NT2/D1 (cell line): ENCODE measurements around the gene IL24.

Experiments used
- DNase-seq: peaks from one replicate; pipeline ENCODE4 v3.0.0-alpha.2; 2011; ENCODE audit warnings: low read depth, low spot score
- H3K27me3 ChIP-seq: 2 replicates; pipeline ENCODE4 v1.6.0; 2011; ENCODE audit warnings: mild to moderate bottlenecking; ENCODE audit not compliant: insufficient read length, insufficient read depth
- H3K36me3 ChIP-seq: 2 replicates; pipeline ENCODE4 v1.6.1; 2011; ENCODE audit warnings: mild to moderate bottlenecking, low read length, mixed read lengths; ENCODE audit not compliant: insufficient read depth, insufficient read length
- H3K4me1 ChIP-seq: 2 replicates; pipeline ENCODE4 v1.5.1; 2011; ENCODE audit not compliant: insufficient read depth, insufficient read length
- H3K4me3 ChIP-seq: 2 replicates; pipeline ENCODE4 v1.5.1; 2011; ENCODE audit warnings: low read depth; ENCODE audit not compliant: insufficient read length
- H3K9ac ChIP-seq: 2 replicates; pipeline ENCODE4 v1.6.0; 2011; ENCODE audit warnings: low read depth; ENCODE audit not compliant: insufficient read length
- H3K9me3 ChIP-seq: 2 replicates; pipeline ENCODE4 v1.5.1; 2011; ENCODE audit warnings: mild to moderate bottlenecking, low read length; ENCODE audit not compliant: insufficient read depth
- SUZ12 ChIP-seq: IDR thresholded peaks from 2 replicates; pipeline ENCODE4 v1.6.1; 2011; ENCODE audit not compliant: insufficient read length, insufficient read depth; ENCODE audit errors: extremely low read depth
- YY1 ChIP-seq: IDR thresholded peaks from 2 replicates; pipeline ENCODE4 v1.6.1; 2011; ENCODE audit not compliant: insufficient read length, insufficient read depth
- ZNF274 ChIP-seq: IDR thresholded peaks from 2 replicates; pipeline ENCODE4 v1.6.1; 2011; ENCODE audit warnings: mild to moderate bottlenecking, low read depth, low read length

Gene IL24

DNA sequence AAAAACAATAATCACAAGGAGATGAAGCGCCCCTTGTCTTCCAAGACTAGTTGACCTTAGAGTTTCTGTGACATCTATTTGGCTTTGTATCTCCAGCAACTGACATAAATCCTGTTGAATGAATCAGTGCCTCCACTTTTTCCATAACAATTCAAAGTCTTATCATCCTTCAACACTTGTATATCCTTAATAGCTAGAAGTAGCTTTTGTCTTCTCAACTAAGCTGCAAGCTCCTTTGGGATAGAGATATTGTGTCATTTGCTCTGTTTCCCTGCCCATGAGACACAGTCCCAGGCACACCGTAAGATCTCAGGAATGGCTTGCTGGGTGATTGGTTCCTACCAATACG, 43.3 kb downstream of the IL24 start:
- H3K9ac ChIP-seq, result no peak overlapping the region
- no peak for TF ChIP-seq YY1
- DNase-seq, result no peak
- peaks cover 3% of the 10 kb centered on the region for H3K27me3 ChIP-seq
- no peaks in the 10 kb centered on the region for H3K9me3 ChIP-seq
- no peaks in the 10 kb centered on the region for H3K36me3 ChIP-seq
- no peak overlapping the region for H3K4me3 ChIP-seq
- H3K4me1 ChIP-seq, result no peaks in the 10 kb centered on the region

DNA sequence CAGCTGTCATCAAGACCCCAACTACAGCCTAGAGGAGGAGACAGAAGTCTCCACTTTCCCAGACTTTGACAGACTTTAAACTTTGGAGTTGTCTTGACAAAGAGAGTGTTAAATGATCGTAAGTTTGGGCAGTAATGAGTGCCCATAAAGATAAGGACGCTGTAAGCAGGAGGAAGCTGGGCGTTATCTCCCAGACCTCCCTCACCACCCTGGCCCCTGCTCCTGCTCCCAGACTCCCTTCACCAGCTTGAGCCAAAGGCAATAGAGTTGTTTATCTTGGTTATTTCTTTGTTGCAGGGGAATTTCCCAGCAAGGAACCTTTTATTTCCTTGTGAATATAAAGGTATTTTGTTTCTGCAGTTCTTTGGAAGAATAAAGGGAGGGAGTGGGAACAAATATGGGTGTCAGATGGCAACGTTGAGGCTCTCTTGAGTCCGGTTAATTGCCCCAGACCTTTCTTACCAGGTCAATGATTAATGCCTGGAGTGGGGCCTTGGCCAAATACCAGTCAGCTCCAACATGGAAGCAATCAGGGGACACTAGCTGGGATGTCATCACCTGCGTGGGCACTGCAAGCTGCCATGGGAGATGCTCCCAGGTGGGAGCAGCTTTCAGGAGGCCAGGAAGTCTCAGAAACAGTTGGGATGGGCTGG, 44.6 kb downstream of the IL24 start:
- H3K9ac ChIP-seq, result no peak overlapping the region
- no peak for TF ChIP-seq YY1
- no peaks in the 10 kb centered on the region for H3K9me3 ChIP-seq
- peaks cover 3% of the 10 kb centered on the region for H3K27me3 ChIP-seq
- no peak overlapping the region for H3K4me3 ChIP-seq
- H3K4me1 ChIP-seq, result no peaks in the 10 kb centered on the region
- no peak for DNase-seq
- no peaks in the 10 kb centered on the region for H3K36me3 ChIP-seq

DNA sequence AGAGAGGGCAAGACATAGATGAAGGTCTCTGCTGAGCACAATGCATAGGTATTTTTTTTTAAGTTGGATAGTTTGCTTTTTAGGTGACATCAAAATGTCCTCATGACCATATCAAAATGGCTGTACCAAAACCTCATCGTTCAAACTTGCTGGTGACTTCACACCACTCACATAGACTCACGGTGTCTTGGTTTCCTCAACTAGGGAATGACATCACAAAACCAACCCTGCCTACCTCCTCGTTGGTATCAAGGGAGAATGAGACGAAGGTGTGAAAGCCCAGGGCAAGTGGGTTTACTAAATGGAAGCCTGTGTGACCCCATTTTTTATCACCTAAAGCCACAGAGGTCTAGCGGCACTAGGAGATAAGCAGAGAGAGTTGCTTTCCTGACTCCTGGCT, 47.5 kb downstream of the IL24 start:
- Histone ChIP-seq H3K27me3 (peaks cover 3% of the 10 kb centered on the region), H3K4me3 (no peak overlapping the region), H3K9me3 (peaks cover 6% of the 10 kb centered on the region; the same call in 1 of the 2 replicates), H3K9ac (no peak overlapping the region), H3K36me3 (no peaks in the 10 kb centered on the region), H3K4me1 (no peaks in the 10 kb centered on the region)
- no peak for TF ChIP-seq YY1
- no peak for TF ChIP-seq ZNF274
- no peak for TF ChIP-seq SUZ12
- no peak for DNase-seq

DNA sequence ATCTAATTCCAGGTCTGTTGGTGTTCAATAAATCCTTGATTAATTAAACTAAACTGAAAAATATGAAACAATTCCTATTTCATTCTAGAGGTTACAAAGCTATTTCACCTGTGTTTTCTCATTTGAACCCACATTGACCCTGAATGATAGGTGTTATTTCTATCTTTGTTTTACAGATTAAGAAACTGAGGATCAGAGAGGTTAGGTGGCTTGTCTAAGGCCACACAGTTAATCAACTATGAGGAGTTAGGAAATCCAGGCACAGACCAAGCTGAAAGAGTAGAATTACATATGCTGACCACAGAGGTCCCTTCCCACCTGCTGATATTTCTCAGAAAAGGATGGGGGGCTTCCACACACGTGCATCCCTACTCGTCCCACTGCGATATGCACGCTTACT, 48.5 kb downstream of the IL24 start:
- Histone ChIP-seq H3K9ac (no peak overlapping the region), H3K4me3 (no peak overlapping the region), H3K36me3 (no peaks in the 10 kb centered on the region), H3K4me1 (no peaks in the 10 kb centered on the region), H3K9me3 (peaks cover 10% of the 10 kb centered on the region; the same call in 1 of the 2 replicates), H3K27me3 (peaks cover 3% of the 10 kb centered on the region)
- DNase-seq, result no peak
- TF ChIP-seq YY1 (no peak), ZNF274 (no peak), SUZ12 (no peak)

DNA sequence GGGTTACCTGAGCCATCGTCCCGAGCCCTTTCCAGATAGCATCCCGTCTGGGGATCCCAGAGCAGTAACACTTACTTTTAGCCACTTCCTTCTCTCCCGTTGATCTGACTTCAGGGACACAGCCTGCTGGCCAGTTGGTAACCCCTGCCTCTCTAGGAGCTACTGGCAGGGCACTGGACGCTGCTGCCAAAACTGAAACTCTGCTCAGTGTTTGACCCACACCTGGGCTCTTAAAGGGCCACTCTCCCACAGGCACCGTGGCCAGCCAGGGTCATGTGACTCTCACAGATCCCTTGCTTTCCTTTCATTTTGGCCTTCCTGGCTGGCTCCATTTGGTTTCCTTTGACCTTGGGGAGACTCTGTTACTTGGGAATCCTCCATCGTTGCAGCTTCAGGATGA, 49.0 kb downstream of the IL24 start, which contains the start of gene PIGR:
TSS of gene PIGR (minus strand) at position 206 of the 400 bp plus-strand sequence. CDS start 5,935 bp downstream, outside the sequence.
- H3K27me3 ChIP-seq, result peaks cover 3% of the 10 kb centered on the region

DNA sequence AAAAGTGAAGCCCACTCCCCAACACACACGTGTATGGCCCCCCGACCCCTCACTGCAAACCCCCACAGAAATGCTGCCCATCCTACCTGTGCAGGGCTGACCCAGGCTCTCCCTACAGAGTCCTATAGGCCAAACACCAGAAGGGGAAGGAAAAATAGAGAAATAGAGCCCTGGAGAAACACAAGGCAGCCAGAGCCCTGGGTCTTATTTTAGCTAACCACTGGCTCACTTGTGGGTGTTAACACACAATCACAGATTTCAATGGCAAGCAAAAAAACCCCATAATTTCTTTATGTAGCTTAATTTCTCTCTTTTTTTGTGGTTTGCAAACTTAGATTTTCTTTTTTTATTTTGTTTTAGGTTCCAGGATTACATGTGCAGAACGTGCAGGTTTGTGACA, 50.0 kb downstream of the IL24 start:
- Histone ChIP-seq H3K4me3 (no peak overlapping the region), H3K4me1 (no peaks in the 10 kb centered on the region), H3K36me3 (no peaks in the 10 kb centered on the region), H3K9me3 (peaks cover 10% of the 10 kb centered on the region; the same call in 1 of the 2 replicates), H3K27me3 (peaks cover 3% of the 10 kb centered on the region), H3K9ac (no peak overlapping the region)
- TF ChIP-seq SUZ12, result no peak
- no peak for DNase-seq

More for the DNA sequence above, 49.0 kb downstream of the IL24 start, which contains the start of gene PIGR:
- Histone ChIP-seq H3K9ac (no peak within 1 kb of the TSS), H3K4me3 (no peak within 1 kb of the TSS), H3K4me1 (no peaks in the 10 kb centered on the region), H3K36me3 (no peaks in the 10 kb centered on the region), H3K9me3 (peaks cover 10% of the 10 kb centered on the region; the same call in 1 of the 2 replicates)
- no peak for DNase-seq
- TF ChIP-seq SUZ12 (no peak), YY1 (no peak), ZNF274 (no peak)

DNA sequence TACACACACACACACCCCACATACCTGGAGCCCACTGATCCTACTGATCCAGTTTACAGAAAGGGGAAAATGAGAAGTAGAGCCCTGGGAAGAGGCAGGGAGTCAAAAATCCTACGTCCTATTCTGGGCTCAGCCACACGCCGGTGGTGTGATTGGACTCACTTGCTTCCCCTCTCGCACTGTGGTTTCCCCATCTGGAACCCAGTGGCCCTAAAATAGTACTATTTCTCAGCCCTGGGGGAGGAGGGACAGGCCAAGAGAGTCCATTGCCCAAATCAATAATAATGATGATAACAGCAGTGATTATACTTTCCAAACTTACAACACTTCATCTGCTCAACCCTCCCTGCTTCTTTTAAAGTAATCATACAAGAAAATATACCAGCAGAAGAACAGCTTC, 52.0 kb downstream of the IL24 start:
- no peak overlapping the region for H3K4me3 ChIP-seq
- H3K9me3 ChIP-seq, result peaks cover 10% of the 10 kb centered on the region; the same call in 1 of the 2 replicates
- H3K9ac ChIP-seq, result no peak overlapping the region
- H3K36me3 ChIP-seq, result no peaks in the 10 kb centered on the region
- H3K4me1 ChIP-seq, result no peaks in the 10 kb centered on the region
- H3K27me3 ChIP-seq, result peaks cover 3% of the 10 kb centered on the region
- TF ChIP-seq SUZ12, result no peak
- TF ChIP-seq ZNF274, result no peak
- no peak for TF ChIP-seq YY1
- no peak for DNase-seq

DNA sequence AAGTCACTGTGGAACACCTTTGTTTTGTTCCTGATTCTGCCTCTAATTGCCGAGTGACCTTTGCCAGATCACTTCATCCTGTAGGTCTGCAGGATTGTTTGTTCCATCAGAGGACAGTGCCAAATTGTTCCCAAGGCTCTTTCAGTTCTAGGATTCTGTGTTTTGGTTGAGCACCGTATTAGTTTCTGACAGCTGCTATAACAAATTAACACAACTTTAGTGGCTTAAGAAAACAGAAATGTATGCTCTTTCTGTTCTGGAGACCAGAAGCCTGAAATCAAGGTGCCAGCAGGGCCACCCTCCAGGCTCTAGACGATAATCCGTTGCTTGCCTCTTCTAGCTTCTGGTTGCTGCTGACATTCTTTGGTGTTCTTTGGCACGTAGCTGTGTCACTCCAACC, 52.4 kb downstream of the IL24 start:
- Histone ChIP-seq H3K27me3 (peaks cover 3% of the 10 kb centered on the region), H3K9ac (no peak overlapping the region), H3K4me3 (no peak overlapping the region), H3K9me3 (peaks cover 10% of the 10 kb centered on the region; the same call in 1 of the 2 replicates), H3K36me3 (no peaks in the 10 kb centered on the region), H3K4me1 (no peaks in the 10 kb centered on the region)
- TF ChIP-seq SUZ12 (no peak), YY1 (no peak), ZNF274 (no peak)
- no peak for DNase-seq
